H1 (cell line): ENCODE results near the gene GP5. TPM values are rescaled to one million over a fixed set of nuclear protein-coding genes. Genes with fewer than 3 reads are reported as not detected.

Source experiments
- CTCF ChIA-PET: fragments of 300-600 bp; sonication (Branson Sonifier 250); formaldehyde crosslinking; loops from one replicate; lab custom pipeline; 2021; ENCODE audit not compliant: partially characterized antibody; lab: Charles Lee
- POLR2A ChIA-PET: fragments of 300-600 bp; sonication (Branson Sonifier 250); formaldehyde crosslinking; loops from one replicate; lab custom pipeline; 2021; ENCODE audit warnings: inconsistent platforms; ENCODE audit not compliant: partially characterized antibody; lab: Charles Lee
- DNase-seq, 2 experiments: peaks; one replicate each; pipeline versions ENCODE4 v3.0.0 to v3.0.0-alpha.2; 2010 to 2022; ENCODE audit warnings: low spot score in 2 of 2, low read depth in 1 of 2, mixed read lengths in 1 of 2
- FAIRE-seq: peaks from 2 replicates; lab custom pipeline; 2011; peaks lifted over from hg19 to GRCh38; lab: Jason Lieb, UNC
- H2AFZ ChIP-seq: 2 replicates; pipeline ENCODE4 v1.8.1; 2012; ENCODE audit warnings: low read length, inconsistent platforms
- H2AK5ac ChIP-seq: 2 replicates; pipeline ENCODE4 v1.6.1; 2013; ENCODE audit warnings: low read depth, low read length
- H2BK120ac ChIP-seq: replicated peaks from 2 replicates; pipeline ENCODE3; 2013; ENCODE audit warnings: low read depth, low read length, inconsistent platforms
- H2BK12ac ChIP-seq: 2 replicates; pipeline ENCODE4 v1.6.1; 2013; ENCODE audit warnings: low read depth, low read length
- H2BK15ac ChIP-seq: 2 replicates; pipeline ENCODE4 v1.6.1; 2013; ENCODE audit warnings: low read length
- H2BK20ac ChIP-seq: 2 replicates; pipeline ENCODE4 v1.6.1; 2013; ENCODE audit warnings: low read length
- H2BK5ac ChIP-seq: 2 replicates; pipeline ENCODE4 v1.6.1; 2013; ENCODE audit warnings: low read depth, low read length
- H3K14ac ChIP-seq: 2 replicates; pipeline ENCODE4 v1.6.1; 2013; ENCODE audit warnings: inconsistent platforms; ENCODE audit not compliant: insufficient read length
- H3K18ac ChIP-seq: 2 replicates; pipeline ENCODE4 v1.6.1; 2013; ENCODE audit warnings: low read length; ENCODE audit errors: extremely low read depth
- H3K23ac ChIP-seq: 2 replicates; pipeline ENCODE4 v1.6.1; 2013; ENCODE audit warnings: inconsistent platforms; ENCODE audit not compliant: insufficient read length
- H3K23me2 ChIP-seq: 2 replicates; pipeline ENCODE4 v1.6.1; 2013; ENCODE audit warnings: low read depth, low read length
- H3K27ac ChIP-seq: 2 replicates; pipeline ENCODE4 v1.6.1; 2011; ENCODE audit warnings: low read depth, low read length, inconsistent platforms
- H3K27me3 ChIP-seq, 4 experiments: replicated peaks in 1 of 4; 1 replicate in 1 of 4; 2 replicates in 3 of 4; pipeline versions ENCODE4 v1.6.1 to v1.8.1; 2011 to 2013; ENCODE audit warnings: low read length in 3 of 4, mild to moderate bottlenecking in 3 of 4, inconsistent platforms in 2 of 4, mixed read lengths in 2 of 4, moderate library complexity in 1 of 4; ENCODE audit not compliant: control insufficient read depth in 3 of 4, insufficient read depth in 3 of 4; ENCODE audit errors: extremely low read depth in 1 of 4
- H3K36me3 ChIP-seq, 4 experiments: 2 replicates each; pipeline versions ENCODE4 v1.6.1 to v1.8.1; 2011 to 2013; ENCODE audit warnings: mild to moderate bottlenecking in 4 of 4, low read length in 3 of 4, moderate library complexity in 2 of 4, control low read depth in 1 of 4, inconsistent platforms in 1 of 4; ENCODE audit not compliant: insufficient read depth in 4 of 4, control insufficient read depth in 2 of 4
- H3K4ac ChIP-seq: replicated peaks from 2 replicates; pipeline ENCODE3; 2013; ENCODE audit warnings: low read length, low read depth, mixed read lengths, inconsistent platforms; ENCODE audit not compliant: insufficient read length
- H3K4me1 ChIP-seq, 4 experiments: replicated peaks in 1 of 4; 1 replicate in 1 of 4; 2 replicates in 3 of 4; pipeline versions ENCODE4 v1.6.1 to v1.8.1; 2011 to 2013; ENCODE audit warnings: low read length in 3 of 4, inconsistent platforms in 2 of 4, mixed read lengths in 1 of 4; ENCODE audit not compliant: insufficient read depth in 4 of 4, control insufficient read depth in 3 of 4
- H3K4me2 ChIP-seq, 2 experiments: 2 replicates each; pipeline versions ENCODE4 v1.6.1 to v1.8.1; 2011 to 2013; ENCODE audit warnings: low read depth in 2 of 2, low read length in 2 of 2, control low read depth in 1 of 2, inconsistent platforms in 1 of 2, mild to moderate bottlenecking in 1 of 2; ENCODE audit not compliant: insufficient read depth in 1 of 2
- H3K4me3 ChIP-seq, 4 experiments: fragments of 200-600, 300-600 bp in 1 of 4; sonication (generic), shearing (Covaris generic), sonication (Bioruptor Twin) in 1 of 4; 2 replicates each; pipeline versions ENCODE4 v1.5.1 to v1.8.1; 2011 to 2016; ENCODE audit warnings: low read length in 4 of 4, low read depth in 3 of 4, control low read depth in 2 of 4, inconsistent platforms in 2 of 4, mild to moderate bottlenecking in 2 of 4, mixed read lengths in 1 of 4, moderate library complexity in 1 of 4; ENCODE audit not compliant: insufficient read depth in 2 of 4; ENCODE audit errors: extremely low read depth in 1 of 4
- H3K56ac ChIP-seq: replicated peaks from 2 replicates; pipeline ENCODE3; 2013; ENCODE audit warnings: low read depth, mild to moderate bottlenecking, mixed read lengths, low read length, inconsistent platforms; ENCODE audit not compliant: insufficient read length
- H3K79me1 ChIP-seq: 2 replicates; pipeline ENCODE4 v1.6.1; 2013; ENCODE audit warnings: low read depth, low read length, control low read depth
- H3K79me2 ChIP-seq, 2 experiments: 2 replicates each; pipeline versions ENCODE4 v1.6.1 to v1.8.1; 2012 to 2013; ENCODE audit warnings: low read length in 2 of 2, mild to moderate bottlenecking in 2 of 2, inconsistent platforms in 1 of 2; ENCODE audit not compliant: insufficient read depth in 2 of 2, control insufficient read depth in 1 of 2
- H3K9ac ChIP-seq, 4 experiments: replicated peaks in 1 of 4; 1 replicate in 1 of 4; 2 replicates in 3 of 4; pipeline versions ENCODE4 v1.6.1 to v1.8.1; 2011 to 2013; ENCODE audit warnings: low read depth in 3 of 4, low read length in 3 of 4, control low read depth in 2 of 4, mild to moderate bottlenecking in 2 of 4, moderate library complexity in 2 of 4, inconsistent platforms in 1 of 4; ENCODE audit errors: extremely low read depth in 1 of 4
- H3K9me3 ChIP-seq, 2 experiments: 2 replicates each; pipeline versions ENCODE4 v1.6.1 to v1.8.1; 2012 to 2013; ENCODE audit warnings: mild to moderate bottlenecking in 2 of 2, moderate library complexity in 2 of 2, control low read depth in 1 of 2, inconsistent platforms in 1 of 2, low read depth in 1 of 2, low read length in 1 of 2, mixed read lengths in 1 of 2; ENCODE audit not compliant: insufficient read depth in 2 of 2
- H4K20me1 ChIP-seq, 2 experiments: replicated peaks in 1 of 2; 2 replicates each; pipeline versions ENCODE3 to v1.8.1; 2011 to 2013; ENCODE audit warnings: inconsistent platforms in 2 of 2, low read length in 2 of 2, mild to moderate bottlenecking in 1 of 2; ENCODE audit not compliant: insufficient read depth in 2 of 2, control insufficient read depth in 1 of 2
- H4K5ac ChIP-seq: 2 replicates; pipeline ENCODE4 v1.6.1; 2013; ENCODE audit warnings: low read length, low read depth, mixed read lengths, inconsistent platforms; ENCODE audit not compliant: insufficient read length
- H4K8ac ChIP-seq: 2 replicates; pipeline ENCODE4 v1.8.0; 2013; ENCODE audit warnings: mild to moderate bottlenecking, moderate library complexity, low read length, inconsistent platforms; ENCODE audit not compliant: insufficient read depth; ENCODE audit errors: extremely low read depth
- H4K91ac ChIP-seq: replicated peaks from 2 replicates; pipeline ENCODE3; 2013; ENCODE audit warnings: low read length, mixed read lengths, inconsistent platforms; ENCODE audit not compliant: insufficient read length
- BACH1 ChIP-seq: IDR thresholded peaks from 2 replicates; pipeline ENCODE4 v1.6.1; 2012; ENCODE audit warnings: low read length, improper control_type of control experiment
- CBX5 ChIP-seq: fragments of 300-800, 300-1000 bp; sonication (generic); IDR thresholded peaks from 2 replicates; pipeline ENCODE4 v1.7.1; 2016; ENCODE audit warnings: antibody characterized with exemption, low read length, low read depth
- FOSL1 ChIP-seq: IDR thresholded peaks from 2 replicates; pipeline ENCODE4 v1.6.1; 2011; ENCODE audit warnings: mild to moderate bottlenecking, low read depth, low read length, moderate library complexity; ENCODE audit not compliant: insufficient read depth
- HDAC6 ChIP-seq: IDR thresholded peaks from one replicate; pipeline ENCODE4 v1.7.1; 2012; ENCODE audit warnings: low read depth, mild to moderate bottlenecking, inconsistent platforms, low read length, moderate library complexity
- KDM4A ChIP-seq: IDR thresholded peaks from one replicate; pipeline ENCODE4 v1.7.1; 2012; ENCODE audit warnings: low read depth, mild to moderate bottlenecking, moderate library complexity, low read length, inconsistent platforms; ENCODE audit not compliant: severe bottlenecking
- TAF7 ChIP-seq: optimal IDR thresholded peaks from 2 replicates; pipeline ENCODE3; 2011; ENCODE audit warnings: low read depth, mild to moderate bottlenecking, inconsistent platforms, low read length, moderate library complexity, borderline replicate concordance
- WGBS, 2 experiments: shearing (Covaris generic) in 1 of 2; methylation state at CpG; one replicate each; pipeline versions ENCODE4 v1.1.6 to v1.1.7; 2013 to 2015; ENCODE audit warnings: low lambda C conversion rate in 2 of 2, mixed read lengths in 2 of 2, inconsistent platforms in 1 of 2, low coverage in 1 of 2, missing lambda C conversion rate in 1 of 2; ENCODE audit not compliant: insufficient replicate concordance in 2 of 2, insufficient coverage in 1 of 2, insufficient read length in 1 of 2; ENCODE audit errors: extremely low coverage in 1 of 2, missing lambda C conversion rate in 1 of 2; 5-methylcytosine and 5-hydroxymethylcytosine counted together
- polyA plus RNA-seq, 7 experiments: library from polyadenylated mRNA; depleted of rRNA in 3 of 7; stranded (reverse) in 5 of 7; unstranded in 2 of 7; fragments of >200 nt in 5 of 7; fragments of 200-250 nt in 2 of 7; gene quantifications; 1 replicate in 5 of 7; 2 replicates in 1 of 7; 4 replicates in 1 of 7; pipeline versions ENCODE4 v1.2.1 to v1.2.3, GENCODE V29; 2011 to 2013; ENCODE audit warnings: missing spikeins in 2 of 7, mixed read lengths in 2 of 7
- total RNA-seq: library from RNA; stranded (reverse); fragmentation: NEBNext Ultra II Directional; extraction: Animal tissue kit (Norgen Biotek cat#: 25700); gene quantifications from 2 replicates; pipeline ENCODE4 v1.2.1, GENCODE V29; 2021

GP5 gene
- total and polyA plus RNA-seq, 2 of the 8 experiments (the other 6 are each of a cell fraction or from before 2014, with no cell fraction given), result 0.13 to 0.14 TPM

- Histone ChIP-seq H3K23ac (no peak overlapping the region), H3K79me2 (no peaks in the 10 kb centered on the region), H3K18ac (no peak overlapping the region), H2BK12ac (no peak overlapping the region), H3K56ac (no peak overlapping the region), H3K27me3 (no peaks in the 10 kb centered on the region), H2AK5ac (no peak overlapping the region), H4K8ac (no peak overlapping the region; the same call in 1 of the 2 replicates), H3K79me1 (no peaks in the 10 kb centered on the region)
- CTCF ChIA-PET, result interaction anchor here (0.7 to 3.8 kb wide), 4 partner anchors 10 to 46 kb away, joined by 3 to 15 read pairs (median 8); partner anchors contain the start of gene LRRC15
- DNase-seq, result no peak
- TF ChIP-seq HDAC6 (no peak), CBX5 (no peak), TAF7 (no peak), FOSL1 (no peak), KDM4A (no peak), BACH1 (no peak)
- TF ChIP-seq, all 59 proteins: peak for 0
- no peak for FAIRE-seq
- Histone ChIP-seq H3K4ac (no peak overlapping the region), H3K23me2 (no peaks in the 10 kb centered on the region), H3K9me3 (no peaks in the 10 kb centered on the region), H3K4me2 (no peak overlapping the region), H2BK15ac (no peak overlapping the region), H2AFZ (no peak overlapping the region), H3K27ac (no peak overlapping the region), H3K4me1 (peaks cover 0 to 18% (median 9%) of the 10 kb centered on the region in 4 experiments; a peak in 6 of 7 replicates), H3K9ac (no peak overlapping the region), H3K4me3 (no peak overlapping the region), H3K36me3 (no peaks in the 10 kb centered on the region), H4K91ac (no peak overlapping the region), H2BK120ac (no peak overlapping the region), H2BK20ac (no peak overlapping the region), H2BK5ac (no peak overlapping the region), H3K14ac (no peak overlapping the region), H4K20me1 (no peaks in the 10 kb centered on the region), H4K5ac (no peak overlapping the region)
- 83% methylated on average over 7 of the region's 7 CpGs; no CpG with 5 or more reads in 1 of the 2 experiments for WGBS, 2 experiments
- POLR2A ChIA-PET, result interaction anchor here (1.1 kb wide), 1 partner anchor 17 kb away, joined by 3 read pairs; no protein-coding TSS in a partner anchor
These were observed 18.7 kb downstream of the GP5 start for GRCh38 chr3:194380326-194380725.
